Measurements from ENCODE around the gene DNPEP. TPM values are rescaled to one million over a fixed set of nuclear protein-coding genes. Genes with fewer than 3 reads are reported as not detected.

The DNPEP gene
- total RNA-seq, 6 experiments from 2014 or later = 37.1 to 60.2 (median 47.0) TPM

DNA sequence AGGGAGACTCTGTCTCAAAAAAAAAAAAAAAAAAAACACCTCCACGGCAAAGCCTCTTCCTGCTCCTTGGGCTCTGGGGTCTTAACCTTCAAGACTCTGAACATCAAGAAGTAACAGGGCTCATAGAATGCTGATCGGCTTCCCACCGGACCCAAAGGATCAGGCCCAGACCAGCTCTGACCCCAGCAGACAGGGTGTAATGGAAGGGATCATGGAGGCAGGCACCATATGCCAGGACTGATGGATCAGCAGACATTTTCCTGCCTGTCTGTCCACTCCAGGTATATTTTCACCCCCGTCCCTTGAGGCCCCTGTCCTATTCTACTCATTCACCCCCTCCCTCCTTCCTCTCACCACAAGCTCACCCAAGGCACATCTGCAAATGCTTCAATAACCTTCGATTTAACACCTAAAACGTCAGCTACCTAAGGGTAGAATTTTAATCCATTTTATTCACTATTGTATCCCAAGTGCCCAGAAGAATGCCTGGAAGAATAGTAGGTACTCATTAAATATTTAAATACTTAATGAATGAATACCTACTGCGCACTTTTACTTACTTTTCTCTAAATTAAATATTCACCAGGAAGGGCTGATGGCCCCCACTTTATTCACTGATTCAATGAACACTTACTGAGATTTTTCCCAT is 42.4 kb upstream of the DNPEP start:
- H3K9me3 ChIP-seq = no peaks in the 10 kb centered on the region
- WGBS (ENCODE audit: insufficient coverage, low coverage, low lambda C conversion rate, missing lambda C conversion rate) = 74% methylated on average over 4 of the region's 7 CpGs
- no peak overlapping the region for H3K27ac ChIP-seq
- no peak for ATAC-seq
- no peak for TF ChIP-seq CTCF (IDR thresholded peaks at IDR 0.05)
- TF ChIP-seq POLR2A (IDR thresholded peaks at IDR 0.05) = no peak
- H3K27me3 ChIP-seq = no peaks in the 10 kb centered on the region
- no peak for DNase-seq
- no peaks in the 10 kb centered on the region for H3K36me3 ChIP-seq
- peaks cover 0 to 4% (median 0%) of the 10 kb centered on the region in 4 donors for H3K4me1 ChIP-seq
- intact Hi-C loops (cut with DNase I) = no loop called here
- no peak overlapping the region for H3K4me3 ChIP-seq

GRCh38 chr2:219428469-219428868 is 40.8 kb upstream of the DNPEP start:
- ATAC-seq (no peak), DNase-seq (no peak)
- no peak for TF ChIP-seq POLR2A (IDR thresholded peaks at IDR 0.05)
- no peak for TF ChIP-seq CTCF (IDR thresholded peaks at IDR 0.05)
- Histone ChIP-seq H3K27ac (no peak overlapping the region), H3K36me3 (no peaks in the 10 kb centered on the region), H3K27me3 (no peaks in the 10 kb centered on the region), H3K4me3 (no peak overlapping the region), H3K4me1 (no peaks in the 10 kb centered on the region), H3K9me3 (no peaks in the 10 kb centered on the region)
- intact Hi-C loops (cut with DNase I) = no loop called here

DNA sequence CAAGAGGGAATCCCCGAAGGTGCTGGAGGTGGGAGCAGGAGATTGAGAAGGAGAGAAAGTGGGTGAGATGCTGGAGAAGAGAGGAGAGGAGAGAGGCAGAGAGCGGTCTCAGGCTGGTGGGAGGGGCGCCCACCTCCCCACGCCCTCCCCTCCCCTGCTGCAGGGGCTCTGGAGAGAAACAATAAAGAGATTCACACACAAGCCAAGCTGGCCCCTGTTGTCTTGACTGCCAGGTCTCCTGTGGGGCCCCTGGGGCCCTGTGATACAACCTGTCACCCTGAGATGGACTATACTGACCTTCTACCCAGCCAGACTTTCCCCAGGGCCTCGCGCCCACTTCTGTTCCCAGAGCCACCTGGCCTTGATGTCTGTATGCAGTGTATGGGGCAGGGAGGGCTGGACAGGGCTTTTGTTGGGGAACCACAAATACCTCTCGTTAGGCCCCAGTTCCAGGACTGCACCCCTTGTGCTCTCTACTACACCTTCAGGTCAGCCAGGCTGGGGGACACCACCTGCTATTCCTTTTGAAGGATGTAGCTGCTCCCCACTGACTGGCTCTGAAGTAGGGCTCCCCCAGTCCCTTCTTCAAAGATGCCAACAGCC is 38.9 kb upstream of the DNPEP start:
- 57% methylated on average over 3 of the region's 7 CpGs for WGBS (ENCODE audit: insufficient coverage, low coverage, low lambda C conversion rate, missing lambda C conversion rate)
- no peak for TF ChIP-seq CTCF (IDR thresholded peaks at IDR 0.05)
- Histone ChIP-seq H3K27ac (no peak overlapping the region), H3K4me1 (no peaks in the 10 kb centered on the region), H3K4me3 (no peak overlapping the region), H3K36me3 (no peaks in the 10 kb centered on the region), H3K9me3 (no peaks in the 10 kb centered on the region), H3K27me3 (no peaks in the 10 kb centered on the region)
- ATAC-seq (no peak), DNase-seq (no peak)
- intact Hi-C loops (cut with DNase I) = no loop called here

DNA sequence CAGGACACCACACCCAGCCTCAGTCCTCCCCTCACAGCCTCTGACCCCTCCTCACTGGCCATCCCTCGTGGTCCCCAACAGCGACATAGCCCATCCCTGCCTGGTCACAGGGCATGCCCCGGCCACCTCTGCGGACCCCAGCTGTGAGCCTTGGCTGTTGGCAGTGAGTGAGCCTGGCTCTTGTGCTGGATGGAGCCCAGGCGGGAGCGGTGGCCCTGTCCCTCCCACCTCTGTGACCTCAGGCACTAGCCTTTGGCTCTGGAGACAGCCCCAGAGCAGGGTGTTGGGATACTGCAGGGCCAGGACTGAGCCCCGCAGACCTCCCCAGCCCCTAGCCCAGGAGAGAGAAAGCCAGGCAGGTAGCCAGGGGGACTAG is 38.3 kb upstream of the DNPEP start:
- no peak overlapping the region for H3K27ac ChIP-seq
- no peaks in the 10 kb centered on the region for H3K4me1 ChIP-seq
- no peaks in the 10 kb centered on the region for H3K36me3 ChIP-seq
- no peaks in the 10 kb centered on the region for H3K27me3 ChIP-seq
- 55% methylated on average over 7 of the region's 7 CpGs for WGBS (ENCODE audit: insufficient coverage, low coverage, low lambda C conversion rate, missing lambda C conversion rate)
- no peak for TF ChIP-seq POLR2A (IDR thresholded peaks at IDR 0.05)
- no peak for TF ChIP-seq CTCF (IDR thresholded peaks at IDR 0.05)
- H3K4me3 ChIP-seq = no peak overlapping the region
- DNase-seq (no peak), ATAC-seq (peak in 1 of 4 donors; percentile 20)
- no peaks in the 10 kb centered on the region for H3K9me3 ChIP-seq
- intact Hi-C loops (cut with DNase I) = no loop called here

Data from right lobe of liver (tissue), 6 donors.